ENCODE data around the gene NUDT1. TPM values are rescaled to one million over a fixed set of nuclear protein-coding genes. Genes with fewer than 3 reads are reported as not detected.
"Not testable (repeated sequence)": the region's sequence is repeated elsewhere in the genome, so short reads cannot be mapped to it uniquely, and the experiment has no call there.

The NUDT1 gene
- total and polyA plus RNA-seq, 2 donors (not counting 3 experiments of a cell fraction or from before 2014, with no cell fraction given), result 23.9 to 25.9 TPM

- H3K27me3 ChIP-seq (ENCODE audit: control insufficient read depth in 2 of 2, insufficient read depth in 2 of 2, low read length in 2 of 2); H3K9me3 ChIP-seq (replicated peaks; ENCODE audit: control insufficient read depth, insufficient read depth, low read length); H3K4me1 ChIP-seq (ENCODE audit: control insufficient read depth, extremely low read depth, insufficient read depth, low read length); H3K4me2 ChIP-seq (ENCODE audit: insufficient read depth, low read length); H3K79me2 ChIP-seq (ENCODE audit: control insufficient read depth, insufficient read depth, low read length); H3K9ac ChIP-seq (replicated peaks; ENCODE audit: extremely low read depth, insufficient read depth, low read length); H2AFZ ChIP-seq (ENCODE audit: low read depth, low read length); BruUV-seq (replicated peaks); H3K36me3 ChIP-seq (ENCODE audit: control insufficient read depth in 2 of 2, extremely low read depth in 1 of 2, insufficient read depth in 2 of 2, low read length in 2 of 2); intact Hi-C loops (cut with micrococcal nuclease); dilution Hi-C loops (cut with MboI; ENCODE audit: extremely low pct_ligation_motif_present, low sequenced_read_pairs); H3K9me1 ChIP-seq (replicated peaks; ENCODE audit: control insufficient read depth, extremely low read depth, insufficient read depth, low read length); FAIRE-seq; H3K27ac ChIP-seq (ENCODE audit: insufficient read depth, low read depth, low read length); H4K20me1 ChIP-seq (replicated peaks; ENCODE audit: control insufficient read depth, extremely low read depth, insufficient read depth, low read length); POLR2A ChIA-PET; H3K4me3 ChIP-seq (replicated peaks in 1 of 3; ENCODE audit: insufficient read depth in 1 of 3, low read depth in 1 of 3, low read length in 3 of 3): not testable (repeated sequence)
- CTCF ChIA-PET, result interaction anchor here (1.0 to 1.2 kb wide), 3 partner anchors 12 to 78 kb away, joined by 3 to 5 read pairs (median 5); no protein-coding TSS in a partner anchor
- peak; percentile 17 for DNase-seq (ENCODE audit: low read depth, low spot score)
These were observed 27.3 kb downstream of the NUDT1 start for GRCh38 chr7:2269089-2269990.

GRCh38 chr7:2269991-2270460 lies 28.0 kb downstream of the NUDT1 start:
- no peak for TF ChIP-seq GATA2 (IDR thresholded peaks at IDR 0.05; ENCODE audit: insufficient read depth, insufficient read length, low read depth, low read length)
- TF ChIP-seq POLR2AphosphoS5 (IDR thresholded peaks at IDR 0.05; ENCODE audit: insufficient read depth, low read depth, low read length), result no peak
- no peak for TF ChIP-seq MYC (IDR thresholded peaks at IDR 0.05; ENCODE audit: low read depth, low read length)
- no peak for TF ChIP-seq POLR2A (IDR thresholded peaks at IDR 0.05; ENCODE audit: low read depth, low read length)
- TF ChIP-seq, protein P1, sequence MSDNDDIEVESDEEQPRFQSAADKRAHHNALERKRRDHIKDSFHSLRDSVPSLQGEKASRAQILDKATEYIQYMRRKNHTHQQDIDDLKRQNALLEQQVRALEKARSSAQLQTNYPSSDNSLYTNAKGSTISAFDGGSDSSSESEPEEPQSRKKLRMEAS (IDR thresholded peaks at IDR 0.05; ENCODE audit: insufficient read depth, insufficient read length), result no peak
- no peak for TF ChIP-seq JUN (IDR thresholded peaks at IDR 0.05; ENCODE audit: borderline replicate concordance, insufficient read depth, insufficient read length, low read depth)
- TF ChIP-seq CTCF (IDR thresholded peaks at IDR 0.05; ENCODE audit: extremely low read depth in 1 of 2, insufficient read depth in 1 of 2, low read depth in 1 of 2, low read length in 2 of 2), result no peak
- TF ChIP-seq FOS (IDR thresholded peaks at IDR 0.05; ENCODE audit: borderline replicate concordance, insufficient read depth, low read length), result no peak
- no peak for TF ChIP-seq EZH2 (IDR thresholded peaks at IDR 0.05; ENCODE audit: borderline replicate concordance, low read depth, low read length, severe bottlenecking)
- peaks cover 5% of the 10 kb centered on the region for H3K4me1 ChIP-seq (ENCODE audit: control insufficient read depth, extremely low read depth, insufficient read depth, low read length)
- no peaks in the 10 kb centered on the region for H4K20me1 ChIP-seq (replicated peaks; ENCODE audit: control insufficient read depth, extremely low read depth, insufficient read depth, low read length)
- H3K9me3 ChIP-seq (replicated peaks; ENCODE audit: control insufficient read depth, insufficient read depth, low read length), result no peaks in the 10 kb centered on the region
- H3K9me1 ChIP-seq (replicated peaks; ENCODE audit: control insufficient read depth, extremely low read depth, insufficient read depth, low read length), result no peaks in the 10 kb centered on the region
- DNase-seq (ENCODE audit: low read depth, low spot score), result no peak
- no peak overlapping the region for H3K27ac ChIP-seq (ENCODE audit: insufficient read depth, low read depth, low read length)
- no peaks in the 10 kb centered on the region for H3K27me3 ChIP-seq (ENCODE audit: control insufficient read depth in 2 of 2, insufficient read depth in 2 of 2, low read length in 2 of 2)
- no TSS peak for BruUV-seq (replicated peaks)
- ChIA-PET CTCF (interaction anchor here (1.0 to 1.2 kb wide), 3 partner anchors 12 to 78 kb away, joined by 3 to 5 read pairs (median 5); no protein-coding TSS in a partner anchor), POLR2A (no interaction called here)
- dilution Hi-C loops (cut with MboI; ENCODE audit: extremely low pct_ligation_motif_present, low sequenced_read_pairs) (no loop called here), intact Hi-C loops (cut with micrococcal nuclease) (no loop called here)
- H3K4me3 ChIP-seq (replicated peaks in 1 of 3; ENCODE audit: insufficient read depth in 1 of 3, low read depth in 1 of 3, low read length in 3 of 3), result no peak overlapping the region
- no peaks in the 10 kb centered on the region for H3K79me2 ChIP-seq (ENCODE audit: control insufficient read depth, insufficient read depth, low read length)
- no peak overlapping the region for H3K4me2 ChIP-seq (ENCODE audit: insufficient read depth, low read length)
- FAIRE-seq, result no peak
- peaks cover 0 to 6% of the 10 kb centered on the region in 2 experiments for H3K36me3 ChIP-seq (ENCODE audit: control insufficient read depth in 2 of 2, extremely low read depth in 1 of 2, insufficient read depth in 2 of 2, low read length in 2 of 2)
- no peak overlapping the region for H3K9ac ChIP-seq (replicated peaks; ENCODE audit: extremely low read depth, insufficient read depth, low read length)
- no peak overlapping the region for H2AFZ ChIP-seq (ENCODE audit: low read depth, low read length)

Data from endothelial cell of umbilical vein (primary cell).